CD14-positive monocyte (primary cell): ENCODE data around the gene TOPBP1. TPM values are rescaled to one million over a fixed set of nuclear protein-coding genes. Genes with fewer than 3 reads are reported as not detected.

ENCODE experiments used
- DNase-seq, 3 donors: peaks; one replicate each; pipeline ENCODE4 v3.0.0-alpha.2; 2011 to 2022
- H2AFZ ChIP-seq: 2 replicates; pipeline ENCODE4 v1.6.0; 2012; ENCODE audit warnings: mild to moderate bottlenecking, low read depth, low read length, inconsistent platforms; ENCODE audit not compliant: insufficient read depth, poor library complexity, severe bottlenecking
- H3K27ac ChIP-seq, 2 donors: 1 replicate in 1 of 2; 2 replicates in 1 of 2; pipeline ENCODE4 v1.5.1; 2012 to 2013; ENCODE audit warnings: low read length in 2 of 2, control low read depth in 1 of 2, inconsistent platforms in 1 of 2, low read depth in 1 of 2, mild to moderate bottlenecking in 1 of 2
- H3K27me3 ChIP-seq, 2 donors: one replicate each; pipeline versions ENCODE4 v1.6.0 to v1.6.1; 2011 to 2013; ENCODE audit warnings: low read length in 2 of 2; ENCODE audit not compliant: control insufficient read depth in 2 of 2, insufficient read depth in 2 of 2
- H3K36me3 ChIP-seq, 2 donors: replicated peaks in 1 of 2; 1 replicate in 1 of 2; 2 replicates in 1 of 2; pipeline versions ENCODE4 v1.5.1 to v1.6.1; 2012 to 2013; ENCODE audit warnings: low read length in 2 of 2, control low read depth in 1 of 2, inconsistent platforms in 1 of 2, mild to moderate bottlenecking in 1 of 2; ENCODE audit not compliant: insufficient read depth in 2 of 2, control insufficient read depth in 1 of 2
- H3K4me1 ChIP-seq, 2 donors: 1 replicate in 1 of 2; 2 replicates in 1 of 2; pipeline versions ENCODE4 v1.5.1 to v1.6.1; 2012 to 2013; ENCODE audit warnings: low read length in 2 of 2, control low read depth in 1 of 2, inconsistent platforms in 1 of 2, mild to moderate bottlenecking in 1 of 2, moderate library complexity in 1 of 2; ENCODE audit not compliant: insufficient read depth in 2 of 2, control insufficient read depth in 1 of 2
- H3K4me2 ChIP-seq: replicated peaks from 2 replicates; pipeline ENCODE3; 2012; ENCODE audit warnings: low read length, moderate library complexity, mild to moderate bottlenecking; ENCODE audit not compliant: poor library complexity, severe bottlenecking; ENCODE audit errors: extremely low read depth
- H3K4me3 ChIP-seq, 3 experiments: fragments of 200-600 bp in 1 of 3; sonication (generic) in 1 of 3; replicated peaks in 1 of 3; 1 replicate in 2 of 3; 2 replicates in 1 of 3; pipeline ENCODE4 v1.5.1; 2011 to 2013; ENCODE audit warnings: low read length in 3 of 3, mild to moderate bottlenecking in 3 of 3, control low read depth in 2 of 3, low read depth in 2 of 3, inconsistent platforms in 1 of 3, moderate library complexity in 1 of 3
- H3K79me2 ChIP-seq: 2 replicates; pipeline ENCODE4 v1.6.0; 2012; ENCODE audit warnings: mild to moderate bottlenecking, control low read depth, inconsistent platforms, low read length, moderate library complexity; ENCODE audit not compliant: insufficient read depth
- H3K9ac ChIP-seq: 2 replicates; pipeline ENCODE4 v1.6.0; 2017; ENCODE audit warnings: low read length, mild to moderate bottlenecking; ENCODE audit not compliant: insufficient read depth, poor library complexity, severe bottlenecking
- H3K9me3 ChIP-seq, 2 donors: replicated peaks in 1 of 2; 1 replicate in 1 of 2; 2 replicates in 1 of 2; pipeline versions ENCODE4 v1.5.1 to v1.6.1; 2012 to 2013; ENCODE audit warnings: low read length in 2 of 2, control low read depth in 1 of 2; ENCODE audit not compliant: control insufficient read depth in 1 of 2, insufficient read depth in 1 of 2
- H4K20me1 ChIP-seq: 2 replicates; pipeline ENCODE4 v1.6.0; 2012; ENCODE audit warnings: mild to moderate bottlenecking, low read length, control low read depth, moderate library complexity; ENCODE audit not compliant: insufficient read depth
- H3K27ac Mint-ChIP-seq, 7 donors: one replicate each; pipeline ENCODE4 v1.8.0; 2020; ENCODE audit warnings: mild to moderate bottlenecking in 7 of 7, mixed read lengths in 7 of 7, moderate library complexity in 6 of 7, inconsistent platforms in 2 of 7
- H3K27me3 Mint-ChIP-seq, 3 donors: one replicate each; pipeline ENCODE4 v1.8.0; 2021 to 2022; ENCODE audit warnings: low read depth in 3 of 3, mild to moderate bottlenecking in 3 of 3, mixed read lengths in 3 of 3, moderate library complexity in 3 of 3, inconsistent platforms in 1 of 3
- H3K36me3 Mint-ChIP-seq, 2 donors: one replicate each; pipeline ENCODE4 v1.8.0; 2020; ENCODE audit warnings: mixed read lengths in 2 of 2, inconsistent platforms in 1 of 2, mild to moderate bottlenecking in 1 of 2
- H3K4me1 Mint-ChIP-seq: one replicate; pipeline ENCODE4 v1.8.0; 2020; ENCODE audit warnings: mild to moderate bottlenecking, mixed read lengths
- H3K4me3 Mint-ChIP-seq, 2 donors: one replicate each; pipeline ENCODE4 v1.8.0; 2020; ENCODE audit warnings: mild to moderate bottlenecking in 2 of 2, mixed read lengths in 2 of 2, moderate library complexity in 1 of 2
- H3K9me3 Mint-ChIP-seq, 7 donors: one replicate each; pipeline ENCODE4 v1.8.0; 2020 to 2022; ENCODE audit warnings: mixed read lengths in 7 of 7, mild to moderate bottlenecking in 6 of 7, moderate library complexity in 6 of 7, inconsistent platforms in 2 of 7
- WGBS: methylation state at CpG from one replicate; pipeline ENCODE4 v1.1.5; 2013; ENCODE audit warnings: missing lambda C conversion rate; ENCODE audit not compliant: insufficient coverage; 5-methylcytosine and 5-hydroxymethylcytosine counted together
- intact Hi-C, 2 donors: fragments of 100-400 bp; cut with micrococcal nuclease; formaldehyde crosslinking; loops; one replicate each; pipeline versions ENCODE4 v1.15.0 to v1.15.1; 2023
- polyA plus RNA-seq, 3 donors: library from polyadenylated mRNA; depleted of rRNA in 1 of 3; unstranded in 2 of 3; stranded (reverse) in 1 of 3; fragments of 300-500 nt in 2 of 3; fragments of >200 nt in 1 of 3; fragmentation: Illumina TruSeq in 2 of 3; gene quantifications; 1 replicate in 2 of 3; 2 replicates in 1 of 3; pipeline ENCODE4 v1.2.3, GENCODE V29; 2012 to 2021
- TF ChIP-seq, protein P1 (sequence below): fragments of 200-600 bp; IDR thresholded peaks from one replicate; pipeline ENCODE4 v1.8.0; 2022; ENCODE audit warnings: antibody characterized with exemption, mild to moderate bottlenecking

Gene TOPBP1
- polyA plus RNA-seq, 3 donors, result 4.9 to 24.3 (median 7.0) TPM

DNA sequence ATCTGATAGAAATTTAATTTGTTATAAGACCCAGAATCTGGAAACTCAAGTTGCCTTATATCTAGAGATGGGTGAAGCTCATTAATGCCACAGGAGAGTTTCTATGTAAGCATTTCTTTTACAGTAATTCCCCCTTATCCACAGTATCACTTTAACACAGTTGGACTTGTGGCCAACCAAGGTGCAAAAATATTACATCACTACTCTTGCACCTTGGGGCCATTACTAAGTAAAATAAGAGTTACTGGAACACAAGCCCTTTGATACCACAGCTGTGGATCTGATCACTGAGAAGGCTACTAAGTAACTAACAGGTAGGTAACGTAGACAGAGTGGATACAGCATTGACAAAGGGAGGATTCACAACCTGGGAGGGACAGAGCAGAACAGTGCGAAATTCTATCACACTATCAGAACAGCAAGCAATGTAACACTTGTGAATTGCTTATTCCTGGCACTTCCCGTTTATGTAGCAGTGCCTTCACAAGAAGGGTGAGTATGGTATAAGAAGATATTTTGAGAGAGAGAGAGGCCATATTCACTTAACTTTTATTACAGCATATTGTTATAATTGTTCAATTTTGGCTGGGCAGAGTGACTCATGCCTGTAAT lies 33.9 kb upstream of the TOPBP1 start:
- peaks cover 0 to 4% (median 0%) of the 10 kb centered on the region in 3 donors for H3K27me3 Mint-ChIP-seq
- H3K27me3 ChIP-seq, result no peaks in the 10 kb centered on the region
- no peak for DNase-seq
- H3K36me3 ChIP-seq, result no peaks in the 10 kb centered on the region
- H3K9ac ChIP-seq, result no peak overlapping the region
- WGBS, result 67% methylated on average over 1 of the region's 3 CpGs
- H3K79me2 ChIP-seq, result no peaks in the 10 kb centered on the region
- intact Hi-C loops, result no loop called here
- peaks cover 5 to 14% of the 10 kb centered on the region in 2 donors for H3K9me3 ChIP-seq
- H3K27ac ChIP-seq, result no peak overlapping the region
- no peak overlapping the region for H2AFZ ChIP-seq
- H3K4me1 Mint-ChIP-seq, result no peaks in the 10 kb centered on the region
- H3K4me3 Mint-ChIP-seq, result no peak overlapping the region
- H3K9me3 Mint-ChIP-seq, result peaks cover 4 to 11% (median 8%) of the 10 kb centered on the region in 7 donors
- TF ChIP-seq, protein P1, sequence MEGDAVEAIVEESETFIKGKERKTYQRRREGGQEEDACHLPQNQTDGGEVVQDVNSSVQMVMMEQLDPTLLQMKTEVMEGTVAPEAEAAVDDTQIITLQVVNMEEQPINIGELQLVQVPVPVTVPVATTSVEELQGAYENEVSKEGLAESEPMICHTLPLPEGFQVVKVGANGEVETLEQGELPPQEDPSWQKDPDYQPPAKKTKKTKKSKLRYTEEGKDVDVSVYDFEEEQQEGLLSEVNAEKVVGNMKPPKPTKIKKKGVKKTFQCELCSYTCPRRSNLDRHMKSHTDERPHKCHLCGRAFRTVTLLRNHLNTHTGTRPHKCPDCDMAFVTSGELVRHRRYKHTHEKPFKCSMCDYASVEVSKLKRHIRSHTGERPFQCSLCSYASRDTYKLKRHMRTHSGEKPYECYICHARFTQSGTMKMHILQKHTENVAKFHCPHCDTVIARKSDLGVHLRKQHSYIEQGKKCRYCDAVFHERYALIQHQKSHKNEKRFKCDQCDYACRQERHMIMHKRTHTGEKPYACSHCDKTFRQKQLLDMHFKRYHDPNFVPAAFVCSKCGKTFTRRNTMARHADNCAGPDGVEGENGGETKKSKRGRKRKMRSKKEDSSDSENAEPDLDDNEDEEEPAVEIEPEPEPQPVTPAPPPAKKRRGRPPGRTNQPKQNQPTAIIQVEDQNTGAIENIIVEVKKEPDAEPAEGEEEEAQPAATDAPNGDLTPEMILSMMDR, result no peak
- no peak overlapping the region for H3K4me2 ChIP-seq
- H4K20me1 ChIP-seq, result no peaks in the 10 kb centered on the region
- H3K36me3 Mint-ChIP-seq, result no peaks in the 10 kb centered on the region
- H3K27ac Mint-ChIP-seq, result no peak overlapping the region
- H3K4me3 ChIP-seq, result no peak overlapping the region
- no peaks in the 10 kb centered on the region for H3K4me1 ChIP-seq

DNA sequence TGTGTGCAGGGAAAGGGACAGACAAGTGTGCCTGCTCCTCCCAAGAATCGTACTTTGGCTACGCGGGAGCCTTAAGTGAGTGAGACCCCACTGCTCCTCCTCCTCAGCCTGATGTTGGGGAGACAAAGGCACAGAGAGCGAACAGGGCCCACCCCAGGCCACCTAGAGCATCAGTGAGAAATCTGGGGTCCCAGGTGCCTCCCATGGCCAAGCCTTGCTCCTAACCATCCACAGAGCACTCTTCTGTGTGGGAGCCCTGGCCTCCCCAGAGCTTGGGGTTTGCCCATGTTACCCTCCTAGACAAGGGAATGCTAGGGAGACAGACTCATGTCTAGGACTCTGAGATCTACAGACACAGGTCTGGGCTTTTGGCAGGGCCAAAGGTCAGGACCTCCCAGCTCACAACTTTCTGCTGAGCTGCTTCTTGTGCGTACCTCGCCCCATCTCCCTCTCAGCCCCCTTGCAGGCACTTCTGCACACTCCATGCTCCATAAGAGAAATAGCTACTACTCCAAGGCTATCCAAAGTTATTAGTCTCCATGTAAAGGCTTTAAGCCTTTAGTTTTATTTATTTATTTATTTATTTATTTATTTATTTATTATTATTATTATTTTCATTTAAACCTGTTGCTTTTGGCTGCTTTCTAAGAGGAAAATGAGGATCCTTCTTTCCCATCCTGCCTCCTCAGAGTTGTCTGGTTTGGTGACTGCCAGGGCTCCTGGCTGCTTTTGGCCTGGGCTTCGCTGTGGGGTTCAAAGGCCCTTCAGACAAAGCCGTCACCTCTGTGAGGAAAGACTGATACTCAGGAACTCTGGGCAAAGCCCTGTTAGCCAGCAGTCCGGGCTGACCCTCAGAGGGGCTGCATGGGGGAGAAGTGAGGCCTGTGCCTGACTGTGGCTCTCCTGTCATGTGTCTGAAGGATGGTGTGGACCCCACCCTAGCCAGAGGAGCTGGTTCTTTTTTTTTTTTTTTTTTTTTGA lies 32.8 kb upstream of the TOPBP1 start:
- Histone ChIP-seq H3K4me2 (no peak overlapping the region), H2AFZ (no peak overlapping the region), H3K27ac (no peak overlapping the region), H3K27me3 (peaks cover 0 to 1% of the 10 kb centered on the region in 2 donors), H3K36me3 (no peaks in the 10 kb centered on the region), H3K4me3 (no peak overlapping the region), H3K4me1 (no peaks in the 10 kb centered on the region), H4K20me1 (no peaks in the 10 kb centered on the region), H3K9ac (no peak overlapping the region), H3K9me3 (peaks cover 5 to 14% of the 10 kb centered on the region in 2 donors), H3K79me2 (no peaks in the 10 kb centered on the region)
- TF ChIP-seq, protein P1, result no peak
- 93% methylated on average over 7 of the region's 9 CpGs for WGBS
- H3K27me3 Mint-ChIP-seq, result peaks cover 0 to 4% (median 0%) of the 10 kb centered on the region in 3 donors
- H3K9me3 Mint-ChIP-seq, result peaks cover 2 to 11% (median 8%) of the 10 kb centered on the region in 7 donors
- no peaks in the 10 kb centered on the region for H3K36me3 Mint-ChIP-seq
- no peak overlapping the region for H3K4me3 Mint-ChIP-seq
- intact Hi-C loops, result no loop called here
- no peaks in the 10 kb centered on the region for H3K4me1 Mint-ChIP-seq
- H3K27ac Mint-ChIP-seq, result peak overlapping the region in 1 of 7 donors; percentile 57
- DNase-seq, result no peak
